ENCODE results near the gene DNAI2.

Gene DNAI2

GRCh38 chr17:74351552-74352210 is 77.6 kb downstream of the DNAI2 start:
- no peak overlapping the region for H3K4me3 ChIP-seq (ENCODE audit: low read depth, low read length)
- DNase-seq (ENCODE audit: low read depth): no peak
- TF ChIP-seq, protein P1, sequence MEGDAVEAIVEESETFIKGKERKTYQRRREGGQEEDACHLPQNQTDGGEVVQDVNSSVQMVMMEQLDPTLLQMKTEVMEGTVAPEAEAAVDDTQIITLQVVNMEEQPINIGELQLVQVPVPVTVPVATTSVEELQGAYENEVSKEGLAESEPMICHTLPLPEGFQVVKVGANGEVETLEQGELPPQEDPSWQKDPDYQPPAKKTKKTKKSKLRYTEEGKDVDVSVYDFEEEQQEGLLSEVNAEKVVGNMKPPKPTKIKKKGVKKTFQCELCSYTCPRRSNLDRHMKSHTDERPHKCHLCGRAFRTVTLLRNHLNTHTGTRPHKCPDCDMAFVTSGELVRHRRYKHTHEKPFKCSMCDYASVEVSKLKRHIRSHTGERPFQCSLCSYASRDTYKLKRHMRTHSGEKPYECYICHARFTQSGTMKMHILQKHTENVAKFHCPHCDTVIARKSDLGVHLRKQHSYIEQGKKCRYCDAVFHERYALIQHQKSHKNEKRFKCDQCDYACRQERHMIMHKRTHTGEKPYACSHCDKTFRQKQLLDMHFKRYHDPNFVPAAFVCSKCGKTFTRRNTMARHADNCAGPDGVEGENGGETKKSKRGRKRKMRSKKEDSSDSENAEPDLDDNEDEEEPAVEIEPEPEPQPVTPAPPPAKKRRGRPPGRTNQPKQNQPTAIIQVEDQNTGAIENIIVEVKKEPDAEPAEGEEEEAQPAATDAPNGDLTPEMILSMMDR (IDR thresholded peaks at IDR 0.05; ENCODE audit: low read depth, low read length, missing control alignments): no peak

- H3K4me3 ChIP-seq (ENCODE audit: low read depth, low read length): no peak overlapping the region
- no peak for DNase-seq (ENCODE audit: low read depth)
- TF ChIP-seq, protein P1 (IDR thresholded peaks at IDR 0.05; ENCODE audit: low read depth, low read length, missing control alignments): no peak
Observed at GRCh38 chr17:74353446-74354060, 79.5 kb downstream of the DNAI2 start.

- TF ChIP-seq, protein P1 (IDR thresholded peaks at IDR 0.05; ENCODE audit: low read depth, low read length, missing control alignments): peak; percentile 95
- no peak overlapping the region for H3K4me3 ChIP-seq (ENCODE audit: low read depth, low read length)
- DNase-seq (ENCODE audit: low read depth): no peak
Observed at GRCh38 chr17:74354123-74354522, 80.1 kb downstream of the DNAI2 start.

DNA sequence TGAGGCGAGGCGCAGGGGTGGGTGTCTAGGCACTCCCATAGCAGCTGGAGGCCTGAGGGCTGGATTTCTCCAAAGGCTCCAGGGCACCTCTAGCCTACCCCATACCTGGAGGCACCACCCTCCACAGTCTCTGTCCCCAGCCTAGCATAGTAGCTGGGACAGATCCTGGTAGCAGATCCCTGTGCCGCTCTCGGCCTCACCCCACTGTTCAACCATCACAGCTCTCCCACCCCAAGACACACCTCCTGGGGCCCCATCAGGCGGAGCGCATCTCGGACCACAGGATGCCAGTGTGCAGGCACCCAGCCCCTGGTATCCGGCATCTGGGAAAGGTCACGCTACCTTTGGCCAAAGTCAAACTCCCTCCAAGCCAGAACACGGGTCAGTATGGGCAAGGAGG is 80.5 kb downstream of the DNAI2 start:
- TF ChIP-seq, protein P1 (IDR thresholded peaks at IDR 0.05; ENCODE audit: low read depth, low read length, missing control alignments): no peak
- no peak overlapping the region for H3K4me3 ChIP-seq (ENCODE audit: low read depth, low read length)
- DNase-seq (ENCODE audit: low read depth): no peak

GRCh38 chr17:74355065-74355464 is 81.0 kb downstream of the DNAI2 start:
- TF ChIP-seq, protein P1 (IDR thresholded peaks at IDR 0.05; ENCODE audit: low read depth, low read length, missing control alignments): no peak
- no peak for DNase-seq (ENCODE audit: low read depth)
- H3K4me3 ChIP-seq (ENCODE audit: low read depth, low read length): no peak overlapping the region

GRCh38 chr17:74356646-74357465 is 82.8 kb downstream of the DNAI2 start:
- no peak for DNase-seq (ENCODE audit: low read depth)
- TF ChIP-seq, protein P1 (IDR thresholded peaks at IDR 0.05; ENCODE audit: low read depth, low read length, missing control alignments): no peak
- H3K4me3 ChIP-seq (ENCODE audit: low read depth, low read length): no peak overlapping the region
